ENCODE data around the gene SDK2.
"Not testable (repeated sequence)": the region's sequence is repeated elsewhere in the genome, so short reads cannot be mapped to it uniquely, and the experiment has no call there.

SDK2 gene

GRCh38 chr17:73316919-73317505 is 327.2 kb downstream of the SDK2 start:
- TF ChIP-seq, protein P1, sequence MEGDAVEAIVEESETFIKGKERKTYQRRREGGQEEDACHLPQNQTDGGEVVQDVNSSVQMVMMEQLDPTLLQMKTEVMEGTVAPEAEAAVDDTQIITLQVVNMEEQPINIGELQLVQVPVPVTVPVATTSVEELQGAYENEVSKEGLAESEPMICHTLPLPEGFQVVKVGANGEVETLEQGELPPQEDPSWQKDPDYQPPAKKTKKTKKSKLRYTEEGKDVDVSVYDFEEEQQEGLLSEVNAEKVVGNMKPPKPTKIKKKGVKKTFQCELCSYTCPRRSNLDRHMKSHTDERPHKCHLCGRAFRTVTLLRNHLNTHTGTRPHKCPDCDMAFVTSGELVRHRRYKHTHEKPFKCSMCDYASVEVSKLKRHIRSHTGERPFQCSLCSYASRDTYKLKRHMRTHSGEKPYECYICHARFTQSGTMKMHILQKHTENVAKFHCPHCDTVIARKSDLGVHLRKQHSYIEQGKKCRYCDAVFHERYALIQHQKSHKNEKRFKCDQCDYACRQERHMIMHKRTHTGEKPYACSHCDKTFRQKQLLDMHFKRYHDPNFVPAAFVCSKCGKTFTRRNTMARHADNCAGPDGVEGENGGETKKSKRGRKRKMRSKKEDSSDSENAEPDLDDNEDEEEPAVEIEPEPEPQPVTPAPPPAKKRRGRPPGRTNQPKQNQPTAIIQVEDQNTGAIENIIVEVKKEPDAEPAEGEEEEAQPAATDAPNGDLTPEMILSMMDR (IDR thresholded peaks at IDR 0.05; ENCODE audit: borderline replicate concordance, insufficient read depth, low read depth, low read length): no peak
- no peak overlapping the region for H3K4me3 ChIP-seq (ENCODE audit: low read depth, low read length)

DNA sequence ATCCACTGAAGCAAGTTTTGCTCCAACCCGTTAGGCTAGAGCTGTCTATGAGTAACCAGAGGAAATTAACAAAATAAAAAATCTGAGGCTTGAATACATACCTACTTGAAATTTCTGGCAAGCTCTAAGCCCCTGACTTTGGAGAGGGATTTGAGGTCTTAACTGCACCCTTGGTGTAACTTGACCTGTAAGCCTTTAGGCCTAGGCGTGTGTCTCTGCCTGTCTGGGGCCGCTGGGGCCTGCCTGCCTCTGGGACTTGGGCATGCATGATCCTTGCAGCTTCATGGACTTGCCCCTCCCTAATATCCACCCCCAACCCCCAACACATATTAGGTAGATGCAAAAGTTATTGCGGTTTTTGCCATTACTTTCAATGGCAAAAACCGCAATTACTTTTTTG is 328.8 kb downstream of the SDK2 start:
- H3K4me3 ChIP-seq (ENCODE audit: low read depth, low read length): no peak overlapping the region
- TF ChIP-seq, protein P1 (IDR thresholded peaks at IDR 0.05; ENCODE audit: borderline replicate concordance, insufficient read depth, low read depth, low read length): no peak

DNA sequence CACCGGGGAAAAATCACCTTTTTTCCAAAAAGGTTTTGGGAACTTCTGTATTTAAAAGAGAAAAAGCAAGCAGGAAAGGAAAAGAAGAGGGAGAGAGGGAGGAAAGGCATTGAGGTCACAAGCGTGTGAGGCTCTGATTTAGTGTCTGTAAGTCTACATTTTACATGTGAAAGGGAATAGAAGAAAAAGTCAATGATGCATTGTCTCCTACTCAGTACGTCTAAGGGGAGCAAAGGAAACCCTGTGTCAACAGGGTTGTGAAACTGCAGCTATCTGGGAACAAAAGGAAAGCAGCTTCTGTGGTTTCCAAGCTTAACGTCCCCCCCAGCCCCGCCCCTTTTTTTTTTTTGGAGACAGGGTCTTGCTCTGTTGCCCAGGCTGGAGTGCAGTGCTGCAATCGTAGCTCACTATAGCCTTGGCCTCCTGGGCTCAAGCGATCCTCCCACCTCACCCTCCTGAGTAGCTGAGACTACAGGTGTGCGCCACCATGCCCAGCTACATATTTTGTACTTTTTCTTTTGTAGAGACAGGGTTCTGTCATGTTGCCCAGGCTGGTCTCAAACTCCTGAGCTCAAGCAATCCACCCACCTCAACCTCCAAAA is 330.6 kb downstream of the SDK2 start:
- no peak overlapping the region for H3K4me3 ChIP-seq (ENCODE audit: low read depth, low read length)
- TF ChIP-seq, protein P1 (IDR thresholded peaks at IDR 0.05; ENCODE audit: borderline replicate concordance, insufficient read depth, low read depth, low read length): no peak

GRCh38 chr17:73312887-73313286 is 331.4 kb downstream of the SDK2 start:
- not testable (repeated sequence) for H3K4me3 ChIP-seq (ENCODE audit: low read depth, low read length)

GRCh38 chr17:73311781-73312641 is 332.2 kb downstream of the SDK2 start, which contains the start of gene CDC42EP4:
CDC42EP4 (minus strand) TSS chr17:73312001; CDS start chr17:73286500, 25,501 bp downstream.
- TF ChIP-seq, protein P1 (IDR thresholded peaks at IDR 0.05; ENCODE audit: borderline replicate concordance, insufficient read depth, low read depth, low read length): no peak
- peak within 1 kb of the TSS; percentile 58 for H3K4me3 ChIP-seq (ENCODE audit: low read depth, low read length)

- TF ChIP-seq, protein P1 (IDR thresholded peaks at IDR 0.05; ENCODE audit: borderline replicate concordance, insufficient read depth, low read depth, low read length): 0 out of 2 replicates have a peak, but pooled peaks have one; percentile 2
- H3K4me3 ChIP-seq (ENCODE audit: low read depth, low read length): peak overlapping the region; percentile 58
Measured at GRCh38 chr17:73311428-73311780, 332.8 kb downstream of the SDK2 start.

GRCh38 chr17:73309727-73310596 is 334.3 kb downstream of the SDK2 start:
- peak overlapping the region; percentile 58 for H3K4me3 ChIP-seq (ENCODE audit: low read depth, low read length)
- TF ChIP-seq, protein P1 (IDR thresholded peaks at IDR 0.05; ENCODE audit: borderline replicate concordance, insufficient read depth, low read depth, low read length): no peak

- H3K4me3 ChIP-seq (ENCODE audit: low read depth, low read length): not testable (repeated sequence)
Measured at GRCh38 chr17:73308959-73309358, 335.3 kb downstream of the SDK2 start.

Data from GM12875 (cell line).